Activated naive CD4-positive, alpha-beta T cell treated with anti-CD3 and anti-CD28 coated beads, Interleukin-2, amount 50 U/mL, for 72 hours (primary cell): ENCODE measurements around the gene GALNT11. TPM values are rescaled to one million over a fixed set of nuclear protein-coding genes. Genes with fewer than 3 reads are reported as not detected.
A peak's percentile ranks its signal among the peaks of the same experiment; 100 is the strongest.
"Not testable (repeated sequence)": the region's sequence is repeated elsewhere in the genome, so short reads cannot be mapped to it uniquely, and the experiment has no call there.

Experiments used
- ATAC-seq, 2 donors: fragments of 150-1000 bp; cut with Tn5 transposase; 2 replicates each; pipeline ENCODE4 v1.10.0; 2021; ENCODE audit warnings: mild to moderate bottlenecking in 2 of 2, moderate library complexity in 2 of 2
- DNase-seq, 2 donors: peaks; one replicate each; pipeline ENCODE4 v3.0.0; 2021 to 2022; ENCODE audit warnings: low spot score in 2 of 2
- H3K27ac Mint-ChIP-seq, 2 donors: one replicate each; pipeline ENCODE4 v1.8.0; 2022; ENCODE audit warnings: mild to moderate bottlenecking in 2 of 2, mixed read lengths in 2 of 2
- H3K36me3 Mint-ChIP-seq, 2 donors: one replicate each; pipeline ENCODE4 v1.8.0; 2022; ENCODE audit warnings: mixed read lengths in 2 of 2
- H3K9me3 Mint-ChIP-seq, 2 donors: one replicate each; pipeline ENCODE4 v1.8.0; 2022; ENCODE audit warnings: mixed read lengths in 2 of 2
- total RNA-seq, 2 donors: library from RNA; stranded (reverse); gene quantifications; one replicate each; pipeline ENCODE4 v1.2.3, GENCODE V29; 2022

Gene GALNT11
- total RNA-seq, 2 donors from 2014 or later, result 13.0 to 22.6 TPM

DNA sequence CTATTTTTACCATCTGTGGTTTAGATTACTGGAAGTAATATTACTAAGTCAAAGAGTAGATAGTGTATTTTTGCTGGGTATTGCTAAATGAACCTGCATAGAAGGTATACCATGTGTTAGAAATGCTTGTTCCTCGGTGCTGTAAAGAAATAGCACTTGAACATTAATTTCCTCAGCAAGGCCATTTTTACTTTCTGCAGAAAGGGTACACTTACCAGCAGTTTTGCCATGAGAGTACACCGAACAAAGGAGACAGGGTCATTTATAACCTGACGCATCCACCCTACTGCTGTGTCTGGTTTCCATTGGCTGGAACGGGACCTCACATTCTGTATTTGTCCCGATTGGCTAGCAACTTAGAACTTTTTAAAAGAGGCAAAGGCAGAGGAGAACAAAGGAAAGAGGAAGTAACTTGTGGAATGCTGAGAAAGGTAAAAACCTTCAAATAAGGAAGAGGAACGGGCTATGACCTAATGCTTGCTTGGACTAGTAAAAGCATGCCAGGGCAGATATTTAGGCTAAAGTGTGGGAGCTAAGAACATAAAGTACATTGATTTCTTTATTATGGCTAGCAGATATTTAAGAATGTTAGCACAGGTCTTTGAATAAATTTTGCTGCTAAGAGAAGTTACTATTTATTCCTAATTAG, 56.7 kb downstream of the GALNT11 start:
- ATAC-seq, H3K27ac Mint-ChIP-seq, H3K9me3 Mint-ChIP-seq, DNase-seq: not testable (repeated sequence)
- H3K36me3 Mint-ChIP-seq, result peaks cover 9 to 11% of the 10 kb centered on the region in 2 donors

DNA sequence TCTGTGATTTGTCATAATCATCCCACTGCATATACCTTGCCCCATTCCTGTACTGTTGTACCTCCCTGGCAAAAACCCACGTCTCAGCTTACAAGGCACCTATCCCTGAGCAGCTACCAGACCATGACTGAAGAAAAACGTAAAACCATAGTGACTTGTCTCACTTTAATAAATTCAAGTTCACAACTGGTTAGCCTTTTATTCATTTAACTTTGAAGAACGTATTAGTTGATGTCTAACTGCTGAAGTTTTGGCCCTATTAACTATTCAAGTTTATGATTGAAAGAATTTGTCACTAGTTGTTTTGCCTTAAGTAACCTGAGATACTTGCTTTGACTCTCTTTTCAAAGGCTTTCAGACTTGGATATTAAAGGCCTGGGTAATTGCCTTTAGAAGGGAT, 59.7 kb downstream of the GALNT11 start:
- DNase-seq, result no peak
- no peak overlapping the region for H3K27ac Mint-ChIP-seq
- peaks cover 19 to 29% of the 10 kb centered on the region in 2 donors for H3K36me3 Mint-ChIP-seq
- H3K9me3 Mint-ChIP-seq, result peaks cover 9 to 22% of the 10 kb centered on the region in 2 donors
- ATAC-seq, result no peak

DNA sequence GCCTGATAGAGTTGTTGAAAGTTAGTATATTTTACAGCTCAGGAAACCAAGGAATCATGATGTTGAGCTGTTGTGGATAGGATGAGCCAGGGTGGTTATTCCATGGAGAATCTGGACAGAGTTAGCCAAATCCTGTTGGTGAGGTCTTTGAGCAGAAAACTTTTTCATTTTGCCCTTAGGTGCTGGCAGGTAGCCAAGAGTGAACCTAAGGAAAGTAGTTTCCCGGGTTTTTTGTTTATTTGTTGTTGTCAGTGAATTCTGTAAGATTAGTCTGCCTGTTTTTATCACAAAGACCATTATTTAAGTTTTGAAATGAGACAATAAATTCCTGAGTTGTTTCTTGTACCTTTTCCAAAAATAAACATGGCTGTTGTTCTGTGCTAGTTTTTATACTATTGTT, 61.0 kb downstream of the GALNT11 start:
- no peak for ATAC-seq
- DNase-seq, result no peak
- no peak overlapping the region for H3K27ac Mint-ChIP-seq
- H3K9me3 Mint-ChIP-seq, result peaks cover 9 to 22% of the 10 kb centered on the region in 2 donors
- peaks cover 19 to 29% of the 10 kb centered on the region in 2 donors for H3K36me3 Mint-ChIP-seq

DNA sequence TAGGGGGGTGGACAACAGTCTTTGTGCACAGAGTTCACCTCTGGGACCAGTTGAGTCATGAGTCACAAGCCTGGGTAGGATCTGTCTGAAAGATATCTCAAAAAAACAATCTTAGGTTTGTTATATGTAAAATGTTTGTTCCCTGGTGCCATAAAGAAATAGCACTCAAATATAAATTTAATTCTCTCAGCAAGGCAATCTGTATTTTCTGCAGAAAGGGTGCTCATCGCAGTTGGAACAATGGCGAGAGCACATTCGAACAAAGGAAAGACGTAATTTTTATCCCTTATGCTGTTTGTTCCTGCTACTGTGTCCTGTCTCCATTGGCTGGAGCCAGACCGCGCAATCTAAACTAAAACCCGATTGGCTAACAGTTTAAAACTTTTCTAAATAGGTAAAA, 63.7 kb downstream of the GALNT11 start:
- DNase-seq, result no peak
- H3K9me3 Mint-ChIP-seq, result peaks cover 9 to 22% of the 10 kb centered on the region in 2 donors
- peaks cover 13 to 22% of the 10 kb centered on the region in 2 donors for H3K36me3 Mint-ChIP-seq
- no peak for ATAC-seq
- no peak overlapping the region for H3K27ac Mint-ChIP-seq

DNA sequence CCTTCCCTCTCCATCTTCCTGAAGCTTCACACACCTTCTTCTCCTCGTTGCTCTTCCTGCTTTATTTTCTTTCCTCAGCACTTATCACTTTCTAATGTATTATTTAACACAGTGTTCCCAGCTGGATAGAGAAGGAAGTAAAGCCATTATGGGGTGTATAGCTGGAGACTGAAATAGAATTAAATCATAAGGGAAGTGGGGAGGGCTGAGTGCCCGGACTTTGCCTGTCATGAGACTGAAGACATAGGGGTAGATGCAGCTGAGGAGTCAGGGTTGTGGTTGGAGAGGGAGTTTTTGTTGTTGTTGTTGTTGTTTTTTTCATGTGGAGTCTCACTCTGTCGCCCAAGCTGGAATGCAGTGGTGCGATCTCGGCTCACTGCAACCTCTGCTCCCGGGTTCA, 65.3 kb downstream of the GALNT11 start:
- ATAC-seq (no peak), DNase-seq (no peak)
- Mint-ChIP-seq H3K9me3 (peaks cover 9 to 22% of the 10 kb centered on the region in 2 donors), H3K27ac (no peak overlapping the region), H3K36me3 (peaks cover 17% of the 10 kb centered on the region in 2 donors)

DNA sequence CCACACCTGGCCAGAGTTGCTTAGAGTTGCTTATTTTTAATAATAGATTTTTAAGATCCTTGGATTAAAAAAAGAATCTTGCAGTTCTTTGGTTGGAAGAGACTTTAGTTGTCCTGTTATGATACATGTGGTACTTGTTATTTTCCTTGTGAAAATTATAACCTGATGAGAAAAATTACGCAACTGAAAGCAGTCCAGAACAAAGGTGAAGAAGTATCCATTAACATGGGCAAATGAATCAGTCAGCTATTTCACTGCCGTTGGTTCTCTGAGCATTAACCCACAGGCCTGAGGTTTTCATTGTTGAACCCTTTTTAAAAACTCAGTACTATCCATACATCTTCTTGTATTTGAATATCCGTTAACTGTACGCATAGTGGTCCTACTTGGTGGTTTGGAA, 68.2 kb downstream of the GALNT11 start:
- peaks cover 3 to 9% of the 10 kb centered on the region in 2 donors for H3K9me3 Mint-ChIP-seq
- DNase-seq (no peak), ATAC-seq (no peak)
- H3K27ac Mint-ChIP-seq, result no peak overlapping the region
- H3K36me3 Mint-ChIP-seq, result peaks cover 9 to 14% of the 10 kb centered on the region in 2 donors

DNA sequence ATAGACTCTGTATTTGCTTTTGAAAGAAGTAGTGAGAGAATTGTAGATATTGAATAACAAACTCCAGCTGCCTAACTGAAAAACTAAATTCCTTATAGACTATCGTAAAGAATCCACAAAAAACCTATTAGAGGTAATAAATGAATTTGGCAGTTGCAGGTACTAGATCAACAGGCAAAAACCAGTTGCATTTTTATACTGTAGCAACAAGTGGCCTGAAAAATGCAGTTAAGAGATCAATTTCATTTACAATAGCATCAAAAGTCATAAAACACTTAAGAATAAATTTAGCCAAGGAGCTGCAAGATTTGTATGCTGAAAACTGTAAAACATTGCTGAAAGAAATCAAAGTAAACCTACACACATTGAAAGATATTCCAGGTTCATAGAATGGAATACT, 70.3 kb downstream of the GALNT11 start:
- Mint-ChIP-seq H3K9me3 (no peaks in the 10 kb centered on the region), H3K36me3 (peaks cover 0 to 8% of the 10 kb centered on the region in 2 donors), H3K27ac (no peak overlapping the region)
- no peak for DNase-seq
- no peak for ATAC-seq

DNA sequence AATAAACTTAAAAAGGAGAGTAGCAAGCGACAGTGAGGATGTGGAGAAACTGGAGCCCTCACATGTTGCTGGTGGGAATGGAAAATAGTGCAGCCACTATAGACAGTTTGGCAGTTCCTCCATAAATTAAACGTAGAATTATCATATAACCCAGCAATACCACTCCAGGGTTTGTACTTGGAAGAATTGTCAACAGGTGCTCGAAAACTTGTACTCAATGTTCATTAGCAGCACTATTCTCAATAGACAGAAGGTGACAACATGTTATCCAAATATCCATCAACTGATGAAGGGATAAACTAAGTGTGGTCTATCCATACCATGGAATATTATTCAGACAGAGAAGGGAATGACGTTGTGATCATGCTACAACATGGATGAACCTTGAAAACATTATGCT, 71.9 kb downstream of the GALNT11 start:
- Mint-ChIP-seq H3K27ac (no peak overlapping the region), H3K36me3 (peaks cover 0 to 14% of the 10 kb centered on the region in 2 donors), H3K9me3 (no peaks in the 10 kb centered on the region)
- DNase-seq, result no peak
- ATAC-seq, result no peak

DNA sequence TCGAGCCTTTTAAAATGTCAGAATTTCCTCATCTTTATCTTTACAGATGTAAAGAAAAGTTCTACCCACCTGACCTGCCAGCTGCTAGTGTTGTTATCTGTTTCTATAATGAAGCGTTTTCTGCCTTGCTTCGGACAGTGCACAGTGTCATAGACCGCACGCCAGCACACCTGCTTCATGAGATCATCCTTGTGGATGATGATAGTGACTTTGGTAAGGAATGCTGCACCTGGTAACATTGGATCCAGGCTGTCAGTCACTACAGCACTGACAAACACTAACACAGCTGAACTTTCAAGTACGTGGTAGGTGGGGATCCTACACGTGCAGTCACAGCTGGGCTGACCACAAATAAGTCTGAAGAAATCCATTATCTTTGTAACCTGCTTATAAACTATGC, 77.6 kb downstream of the GALNT11 start:
- ATAC-seq (no peak), DNase-seq (no peak)
- Mint-ChIP-seq H3K27ac (no peak overlapping the region), H3K36me3 (peaks cover 0 to 12% of the 10 kb centered on the region in 2 donors), H3K9me3 (no peaks in the 10 kb centered on the region)

DNA sequence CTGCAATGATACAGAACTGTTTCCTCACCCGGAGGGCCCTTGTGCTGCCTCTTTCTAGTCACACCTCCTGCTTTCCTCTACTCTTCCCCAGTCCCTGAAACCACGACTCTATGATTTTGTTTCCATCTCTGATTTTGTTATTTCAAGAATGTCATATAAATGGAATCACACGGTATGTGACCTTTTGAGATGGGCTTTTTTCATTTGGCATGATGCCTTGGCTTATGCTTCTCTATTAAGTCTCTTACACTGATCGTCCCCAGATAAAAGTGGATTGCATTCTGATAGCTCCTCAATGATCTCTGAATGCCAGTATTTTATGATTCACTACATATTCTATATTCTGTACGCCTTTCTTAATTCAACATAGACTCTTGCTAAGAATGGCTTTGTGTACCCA, 78.2 kb downstream of the GALNT11 start:
- H3K36me3 Mint-ChIP-seq, result peaks cover 0 to 13% of the 10 kb centered on the region in 2 donors
- H3K27ac Mint-ChIP-seq, result no peak overlapping the region
- ATAC-seq (no peak), DNase-seq (no peak)
- H3K9me3 Mint-ChIP-seq, result no peaks in the 10 kb centered on the region

DNA sequence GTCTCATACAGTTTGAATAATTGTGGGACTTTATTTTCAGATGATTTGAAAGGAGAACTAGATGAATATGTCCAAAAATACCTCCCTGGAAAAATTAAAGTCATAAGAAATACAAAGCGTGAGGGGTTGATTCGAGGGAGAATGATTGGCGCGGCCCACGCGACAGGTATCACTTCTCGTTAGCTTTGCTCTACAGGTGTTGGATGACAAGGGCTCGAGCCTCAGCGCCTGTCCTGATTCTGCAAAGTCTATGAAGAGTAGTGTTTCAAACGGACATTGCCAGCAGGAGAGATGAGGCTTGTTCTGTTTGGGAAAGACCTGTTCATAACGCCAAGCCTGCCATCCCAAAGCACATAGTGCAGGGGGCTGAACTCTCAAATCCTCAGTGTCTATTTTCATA, 79.7 kb downstream of the GALNT11 start:
- Mint-ChIP-seq H3K27ac (no peak overlapping the region), H3K36me3 (peaks cover 0 to 13% of the 10 kb centered on the region in 2 donors), H3K9me3 (no peaks in the 10 kb centered on the region)
- no peak for ATAC-seq
- no peak for DNase-seq

DNA sequence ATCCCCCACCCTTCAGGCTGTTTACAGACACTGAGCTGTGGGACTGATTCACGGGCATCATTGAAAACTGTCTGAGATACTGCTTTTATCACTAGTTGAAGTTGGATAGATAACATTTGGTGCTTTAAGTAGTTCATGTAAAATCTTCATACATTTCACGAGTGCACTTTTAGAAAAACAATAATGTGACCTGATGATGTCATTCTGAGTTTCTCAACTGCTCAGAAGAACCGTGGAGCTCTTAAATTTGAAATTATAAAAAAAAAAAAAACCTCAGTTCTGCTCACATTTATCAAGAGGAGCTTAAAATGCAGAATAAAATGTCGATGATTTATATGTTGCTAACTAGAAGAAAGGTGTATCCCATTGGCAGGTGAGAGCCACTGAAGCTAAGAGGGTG, 81.5 kb downstream of the GALNT11 start:
- H3K27ac Mint-ChIP-seq, result peak overlapping the region in 1 of 2 donors; percentile 17
- DNase-seq (no peak), ATAC-seq (no peak)
- no peaks in the 10 kb centered on the region for H3K9me3 Mint-ChIP-seq
- peaks cover 0 to 6% of the 10 kb centered on the region in 2 donors for H3K36me3 Mint-ChIP-seq

DNA sequence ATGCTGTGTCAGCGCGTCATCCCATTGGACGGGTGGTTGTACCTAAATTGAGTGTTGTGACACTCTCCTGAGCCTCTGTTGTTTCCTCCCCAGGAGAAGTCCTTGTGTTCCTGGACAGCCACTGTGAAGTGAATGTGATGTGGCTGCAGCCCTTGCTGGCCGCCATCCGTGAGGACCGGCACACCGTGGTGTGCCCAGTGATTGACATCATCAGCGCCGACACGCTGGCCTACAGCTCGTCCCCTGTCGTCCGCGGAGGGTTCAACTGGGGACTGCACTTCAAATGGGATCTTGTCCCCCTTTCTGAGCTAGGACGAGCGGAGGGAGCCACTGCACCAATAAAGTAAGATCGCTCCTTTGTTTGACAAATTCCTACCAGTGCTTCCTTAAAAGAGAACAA, 82.5 kb downstream of the GALNT11 start:
- no peak for ATAC-seq
- peaks cover 0 to 6% of the 10 kb centered on the region in 2 donors for H3K36me3 Mint-ChIP-seq
- no peaks in the 10 kb centered on the region for H3K9me3 Mint-ChIP-seq
- no peak for DNase-seq
- peak overlapping the region in 1 of 2 donors; percentile 67 for H3K27ac Mint-ChIP-seq

DNA sequence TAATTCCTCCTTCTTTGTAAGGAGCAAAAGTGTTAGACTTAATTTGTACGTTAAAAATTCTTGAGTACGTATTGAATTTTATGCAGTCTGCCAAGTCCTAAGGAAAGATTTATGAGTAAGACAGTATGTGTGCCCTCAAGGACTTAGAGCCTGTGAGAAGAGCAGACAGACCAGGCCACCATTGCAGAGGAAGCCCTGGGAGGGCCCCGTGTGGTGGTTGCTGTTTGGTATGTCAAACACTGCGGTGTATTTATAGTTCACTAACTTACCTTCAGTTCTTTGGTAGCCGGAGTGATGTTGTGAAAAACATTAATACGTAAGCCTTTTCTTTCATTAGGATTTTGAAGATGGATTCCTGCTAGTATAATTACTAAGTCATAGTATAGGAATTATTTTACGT, 82.9 kb downstream of the GALNT11 start:
- Mint-ChIP-seq H3K27ac (no peak overlapping the region), H3K36me3 (peaks cover 0 to 6% of the 10 kb centered on the region in 2 donors), H3K9me3 (no peaks in the 10 kb centered on the region)
- DNase-seq (no peak), ATAC-seq (no peak)

DNA sequence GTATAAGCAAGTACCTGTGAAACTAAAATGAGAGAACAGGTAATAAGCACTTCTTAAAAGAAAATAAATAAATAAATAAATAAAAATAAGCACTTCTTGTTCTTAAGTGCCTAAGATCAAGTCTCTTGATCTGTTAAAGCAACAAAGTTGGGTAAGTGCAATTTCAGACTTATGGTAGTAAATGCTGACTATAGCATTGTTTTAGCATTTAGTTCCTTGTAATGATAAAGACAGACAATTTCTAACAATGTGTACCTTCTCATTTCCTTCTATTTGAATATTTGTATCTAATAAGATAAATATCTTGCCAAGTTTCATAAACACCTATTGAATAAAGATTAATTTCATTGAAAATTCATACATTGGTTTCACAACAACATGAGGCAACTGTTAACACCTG, 87.4 kb downstream of the GALNT11 start:
- Mint-ChIP-seq H3K36me3 (peaks cover 11 to 12% of the 10 kb centered on the region in 2 donors), H3K9me3 (peaks cover 0 to 4% of the 10 kb centered on the region in 2 donors), H3K27ac (no peak overlapping the region)
- DNase-seq (no peak), ATAC-seq (no peak)

DNA sequence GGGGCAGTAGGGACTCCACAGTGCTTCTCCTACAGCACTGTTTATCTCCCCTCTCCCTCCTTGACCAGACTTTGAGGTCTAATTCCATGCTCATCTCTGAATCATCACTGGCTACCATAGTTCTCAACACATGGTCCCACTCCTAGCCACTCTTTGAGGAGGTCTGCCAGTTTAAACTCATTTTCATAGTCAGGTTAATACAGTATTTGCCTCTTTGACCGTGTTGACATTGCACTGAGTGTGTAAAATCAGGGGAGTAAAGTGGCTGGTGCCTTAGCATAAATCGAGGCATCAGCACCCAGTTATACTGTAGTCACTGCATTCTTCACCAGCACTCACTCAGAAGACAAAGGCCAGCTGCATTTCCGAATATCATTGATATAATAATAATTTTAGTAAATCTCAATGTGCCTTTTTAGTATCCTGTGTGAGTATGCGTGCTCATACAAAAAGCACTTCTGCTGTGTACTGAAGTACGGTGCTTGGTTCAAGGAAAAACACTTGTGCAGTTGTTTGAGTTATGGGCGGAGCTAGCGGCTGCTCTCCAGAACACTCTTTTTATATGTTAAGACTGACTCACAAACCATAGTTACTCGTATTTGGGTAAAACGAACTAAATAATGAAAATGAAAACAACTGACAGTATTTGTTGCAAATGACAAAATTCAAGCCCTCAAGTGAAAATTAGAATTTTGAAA, 89.7 kb downstream of the GALNT11 start:
- Mint-ChIP-seq H3K27ac (no peak overlapping the region), H3K36me3 (peaks cover 9 to 11% of the 10 kb centered on the region in 2 donors), H3K9me3 (peaks cover 0 to 4% of the 10 kb centered on the region in 2 donors)
- ATAC-seq (no peak), DNase-seq (no peak)

DNA sequence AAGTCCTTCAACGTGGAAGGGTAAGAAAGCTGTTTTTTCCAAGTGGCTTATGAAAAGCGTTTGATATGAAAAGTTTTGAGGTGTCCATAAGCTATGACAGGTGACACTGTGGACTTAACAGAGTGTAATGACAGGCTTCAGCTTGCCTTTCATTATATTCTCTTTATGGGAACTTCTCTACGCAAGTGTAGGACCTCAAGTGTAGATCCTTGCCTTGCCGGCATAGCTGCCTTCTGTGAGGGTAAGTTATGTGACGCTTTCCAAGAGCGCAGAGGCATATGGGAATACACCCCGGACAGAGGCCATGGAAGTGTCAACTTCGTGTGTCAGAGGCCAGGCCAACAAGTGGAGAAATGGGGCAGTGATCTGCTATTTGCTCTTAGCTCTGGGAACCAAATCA, 91.9 kb downstream of the GALNT11 start:
- DNase-seq (no peak), ATAC-seq (peak in 1 of 2 donors; percentile 18)
- Mint-ChIP-seq H3K9me3 (peaks cover 0 to 4% of the 10 kb centered on the region in 2 donors), H3K27ac (no peak overlapping the region), H3K36me3 (peaks cover 17 to 32% of the 10 kb centered on the region in 2 donors)

DNA sequence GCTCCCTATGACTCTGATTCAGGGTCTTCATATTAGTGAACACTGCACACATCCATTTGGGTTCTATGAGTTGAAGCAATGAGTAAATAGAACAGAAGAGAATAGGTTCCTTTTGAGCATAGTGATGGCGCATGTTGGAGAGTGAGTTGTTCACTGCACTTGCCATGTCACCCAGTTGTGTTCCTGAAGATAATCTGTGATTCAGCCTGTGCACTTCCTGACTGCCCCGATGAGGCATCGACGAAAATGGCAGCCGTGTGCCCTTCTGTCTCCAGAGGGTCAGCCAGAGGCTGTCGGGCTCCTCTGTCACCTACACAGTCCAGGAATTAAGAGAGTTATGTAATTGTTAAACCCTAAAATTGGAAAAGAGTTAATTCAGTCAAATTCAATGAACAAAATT, 94.7 kb downstream of the GALNT11 start:
- H3K27ac Mint-ChIP-seq, result peak overlapping the region in 1 of 2 donors; percentile 14
- peaks cover 5 to 10% of the 10 kb centered on the region in 2 donors for H3K9me3 Mint-ChIP-seq
- DNase-seq (no peak), ATAC-seq (no peak)
- H3K36me3 Mint-ChIP-seq, result peaks cover 36 to 50% of the 10 kb centered on the region in 2 donors
